Measurements from ENCODE around the gene TPD52L1. TPM values are rescaled to one million over a fixed set of nuclear protein-coding genes. Genes with fewer than 3 reads are reported as not detected.

The TPD52L1 gene
- total and polyA plus RNA-seq, 2 of the 13 experiments (the other 11 are each of a cell fraction or from before 2014, with no cell fraction given): 0.49 to 0.53 TPM

DNA sequence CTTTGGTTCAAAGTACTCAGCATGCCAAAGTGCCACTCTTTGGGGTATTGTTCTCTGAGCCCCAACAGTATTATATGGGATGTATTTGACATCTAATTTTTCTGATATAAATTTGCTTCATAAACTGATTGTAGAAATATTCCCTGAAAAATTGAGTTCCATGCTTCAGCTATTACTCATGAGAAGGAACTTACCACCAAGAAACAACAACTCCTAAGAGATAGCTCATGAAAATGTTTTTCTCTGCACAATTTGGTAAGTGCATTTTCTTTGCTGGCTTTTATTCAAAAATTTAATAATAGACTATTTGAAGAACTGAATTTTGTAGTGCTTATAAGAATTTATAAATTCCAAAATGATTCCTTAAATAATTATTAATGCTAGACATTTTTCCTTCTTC, 12.8 kb upstream of the TPD52L1 start (continued):
- TF ChIP-seq GATAD1 (CRISPR knock-in tag; IDR thresholded peaks at IDR 0.05): no peak
- no peak for TF ChIP-seq MYC (CRISPR knock-in tag; IDR thresholded peaks at IDR 0.05; ENCODE audit: borderline replicate concordance)
- no peak for TF ChIP-seq SUZ12 (IDR thresholded peaks at IDR 0.05; ENCODE audit: low read depth, low read length)
- no peak for TF ChIP-seq HES4 (CRISPR knock-in tag; IDR thresholded peaks at IDR 0.05; ENCODE audit: borderline replicate concordance)
- TF ChIP-seq ZNF720 (CRISPR knock-in tag; IDR thresholded peaks at IDR 0.05): no peak

DNA sequence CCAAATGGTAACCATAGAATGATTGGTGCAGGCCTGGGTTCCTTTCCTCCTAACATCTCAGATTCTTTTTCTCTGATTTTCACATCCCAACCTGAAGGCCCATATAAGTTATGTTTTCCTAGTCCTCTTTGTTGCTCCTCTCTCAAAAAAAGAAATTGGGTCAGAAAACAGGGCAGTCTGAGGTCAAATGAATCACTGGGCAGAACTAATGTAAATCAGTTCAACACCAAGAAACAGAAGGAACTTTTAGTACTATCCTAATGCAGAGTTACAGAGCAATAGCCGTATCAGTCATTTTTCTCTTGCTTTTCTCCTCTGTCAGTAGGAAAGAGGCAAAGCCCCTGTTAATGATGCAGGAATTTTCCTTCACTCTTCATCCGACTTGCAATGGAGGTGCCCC, 11.0 kb upstream of the TPD52L1 start:
- no peaks in the 10 kb centered on the region for H3K36me3 ChIP-seq (replicated peaks in 1 of 2; ENCODE audit: control insufficient read depth in 1 of 2, insufficient read depth in 2 of 2, low read length in 2 of 2)
- H3K27ac ChIP-seq (ENCODE audit: extremely low read length, insufficient read depth, low read length): no peak overlapping the region
- H3K4me1 ChIP-seq (ENCODE audit: insufficient read depth, low read length): no peaks in the 10 kb centered on the region
- CTCF ChIA-PET (ENCODE audit: low intra/inter-chr PET ratio, low total read pairs): no interaction called here
- no peaks in the 10 kb centered on the region for H4K20me1 ChIP-seq (ENCODE audit: insufficient read depth, low read length)
- H3K9ac ChIP-seq (ENCODE audit: insufficient read depth, low read depth, low read length): no peak overlapping the region
- peaks cover 0 to 13% of the 10 kb centered on the region in 2 experiments; a peak in 1 of 5 replicates for H3K27me3 ChIP-seq (ENCODE audit: control insufficient read depth in 1 of 2, insufficient read depth in 2 of 2, low read length in 2 of 2)
- POLR2A ChIA-PET: no interaction called here
- no peak for ATAC-seq
- in situ Hi-C loops (cut with HindIII; ENCODE audit: extremely low pct_ligation_motif_present, low pct_unique_long_range_greater_than_20kb): no loop called here
- BruUV-seq (replicated peaks): no TSS peak
- H3K4me2 ChIP-seq (ENCODE audit: low read depth, low read length): no peak overlapping the region
- no peaks in the 10 kb centered on the region for H3K79me2 ChIP-seq (ENCODE audit: insufficient read depth, low read length)
- TF ChIP-seq MATR3 (CRISPR knock-in tag; IDR thresholded peaks at IDR 0.05): no peak
- no peak for TF ChIP-seq RXRB (CRISPR knock-in tag; IDR thresholded peaks at IDR 0.05; ENCODE audit: borderline replicate concordance)
- TF ChIP-seq ATF2 (CRISPR knock-in tag; IDR thresholded peaks at IDR 0.05): no peak
- TF ChIP-seq SAFB2 (CRISPR knock-in tag; IDR thresholded peaks at IDR 0.05; ENCODE audit: borderline replicate concordance, low read depth): no peak
- TF ChIP-seq, protein P1, sequence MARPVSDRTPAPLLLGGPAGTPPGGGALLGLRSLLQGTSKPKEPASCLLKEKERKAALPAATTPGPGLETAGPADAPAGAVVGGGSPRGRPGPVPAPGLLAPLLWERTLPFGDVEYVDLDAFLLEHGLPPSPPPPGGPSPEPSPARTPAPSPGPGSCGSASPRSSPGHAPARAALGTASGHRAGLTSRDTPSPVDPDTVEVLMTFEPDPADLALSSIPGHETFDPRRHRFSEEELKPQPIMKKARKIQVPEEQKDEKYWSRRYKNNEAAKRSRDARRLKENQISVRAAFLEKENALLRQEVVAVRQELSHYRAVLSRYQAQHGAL (CRISPR knock-in tag; IDR thresholded peaks at IDR 0.05; ENCODE audit: not compliant biosample characterization): no peak
- no peak for TF ChIP-seq HNRNPLL (IDR thresholded peaks at IDR 0.05; ENCODE audit: low read depth, low read length, poor library complexity, severe bottlenecking)
- H2AFZ ChIP-seq (ENCODE audit: low read length): no peak overlapping the region
- 8% methylated on average over 2 of the region's 2 CpGs for WGBS (ENCODE audit: low lambda C conversion rate)
- FAIRE-seq: no peak
- H3K4me3 ChIP-seq (replicated peaks in 1 of 3; ENCODE audit: insufficient read depth in 1 of 3, low read depth in 2 of 3, low read length in 3 of 3): no peak overlapping the region
- no peaks in the 10 kb centered on the region for H3K9me3 ChIP-seq (ENCODE audit: low read length)
- intact Hi-C loops (cut with micrococcal nuclease; ENCODE audit: unreplicated experiment): no loop called here
- no peak for DNase-seq (ENCODE audit: low spot score)
